SK-N-SH (cell line): ENCODE measurements around the gene MVB12B. TPM values are rescaled to one million over a fixed set of nuclear protein-coding genes. Genes with fewer than 3 reads are reported as not detected.

Source experiments
- CTCF ChIA-PET: fragments of 300-600, 350-600 bp; formaldehyde crosslinking; extraction: SDS; loops from one replicate; lab custom pipeline; 2021; lab: Yijun Ruan, JAX
- POLR2A ChIA-PET: fragments of 350-600 bp; sonication (Branson Sonifier 250); formaldehyde crosslinking; extraction: SDS; loops from one replicate; lab custom pipeline; 2020; ENCODE audit warnings: antibody characterized with exemption, inconsistent platforms; lab: Yijun Ruan, JAX
- DNase-seq: peaks from one replicate; pipeline ENCODE4 v3.0.0; 2012
- H2AFZ ChIP-seq: fragments of 200-600 bp; sonication (generic); 2 replicates; pipeline ENCODE4 v1.8.1; 2016; ENCODE audit warnings: antibody characterized with exemption, mild to moderate bottlenecking, low read depth
- H3F3A ChIP-seq: fragments of 200-600 bp; sonication (generic); replicated peaks from 2 replicates; pipeline ENCODE3; 2016; ENCODE audit warnings: antibody characterized with exemption, mild to moderate bottlenecking; ENCODE audit not compliant: insufficient read depth
- H3K27ac ChIP-seq, 2 experiments: fragments of 200-500 bp in 1 of 2; fragments of 200-600 bp in 1 of 2; sonication (Bioruptor generic) in 1 of 2; sonication (generic), shearing (Covaris generic) in 1 of 2; 2 replicates each; pipeline versions ENCODE4 v1.5.1 to v1.6.1; 2014 to 2016; ENCODE audit warnings: low read depth in 2 of 2, inconsistent platforms in 1 of 2, low read length in 1 of 2, mild to moderate bottlenecking in 1 of 2, mixed read lengths in 1 of 2
- H3K27me3 ChIP-seq: fragments of 200-600 bp; sonication (generic), shearing (Covaris generic); 2 replicates; pipeline ENCODE4 v1.6.1; 2016; ENCODE audit warnings: mixed run types; ENCODE audit not compliant: insufficient read depth
- H3K36me3 ChIP-seq, 2 experiments: fragments of 200-500 bp in 1 of 2; fragments of 200-600 bp in 1 of 2; sonication (Bioruptor generic) in 1 of 2; sonication (generic) in 1 of 2; replicated peaks in 1 of 2; 2 replicates each; pipeline versions ENCODE3 to v1.5.1; 2014 to 2016; ENCODE audit warnings: low read length in 1 of 2, mild to moderate bottlenecking in 1 of 2; ENCODE audit not compliant: insufficient read depth in 2 of 2, control insufficient read depth in 1 of 2
- H3K4me1 ChIP-seq, 2 experiments: fragments of 200-500 bp in 1 of 2; fragments of 200-600 bp in 1 of 2; sonication (Bioruptor generic) in 1 of 2; sonication (generic), shearing (Covaris generic) in 1 of 2; 2 replicates each; pipeline versions ENCODE4 v1.5.1 to v1.6.1; 2014 to 2016; ENCODE audit warnings: low read depth in 1 of 2, low read length in 1 of 2, mixed run types in 1 of 2; ENCODE audit not compliant: insufficient read depth in 2 of 2, control insufficient read depth in 1 of 2
- H3K4me2 ChIP-seq: fragments of 200-600 bp; sonication (generic), shearing (Covaris generic); 2 replicates; pipeline ENCODE4 v1.6.1; 2017; ENCODE audit warnings: mixed run types
- H3K4me3 ChIP-seq, 2 experiments: fragments of 200-500 bp in 1 of 2; fragments of 200-600 bp in 1 of 2; sonication (Bioruptor generic) in 1 of 2; sonication (generic), shearing (Covaris generic) in 1 of 2; 2 replicates each; pipeline versions ENCODE4 v1.5.1 to v1.8.1; 2014 to 2016; ENCODE audit warnings: low read depth in 2 of 2, inconsistent platforms in 1 of 2, low read length in 1 of 2, mild to moderate bottlenecking in 1 of 2, mixed read lengths in 1 of 2, moderate library complexity in 1 of 2
- H3K79me2 ChIP-seq: fragments of 200-600 bp; sonication (generic); 2 replicates; pipeline ENCODE4 v1.8.1; 2017; ENCODE audit warnings: mild to moderate bottlenecking; ENCODE audit not compliant: insufficient read depth
- H3K9ac ChIP-seq: fragments of 200-600 bp; sonication (generic); 2 replicates; pipeline ENCODE4 v1.6.1; 2017; ENCODE audit warnings: mixed run types
- H3K9me2 ChIP-seq: fragments of 200-600 bp; sonication (generic); 2 replicates; pipeline ENCODE4 v1.6.1; 2017; ENCODE audit warnings: mixed run types
- H3K9me3 ChIP-seq: fragments of 200-600 bp; sonication (generic); 2 replicates; pipeline ENCODE4 v1.6.1; 2017; ENCODE audit warnings: mixed run types, mild to moderate bottlenecking, moderate library complexity
- H4K20me1 ChIP-seq: fragments of 200-600 bp; sonication (generic); 2 replicates; pipeline ENCODE4 v1.6.1; 2017; ENCODE audit warnings: mild to moderate bottlenecking, mixed run types; ENCODE audit not compliant: insufficient read depth
- CHD2 ChIP-seq: fragments of 150-350 bp; IDR thresholded peaks from 2 replicates; pipeline ENCODE4 v1.6.1; 2018; ENCODE audit warnings: low read length; ENCODE audit not compliant: partially characterized antibody
- ELF1 ChIP-seq: IDR thresholded peaks from 2 replicates; pipeline ENCODE4 v1.4.0; 2012
- EP300 ChIP-seq, 2 experiments: IDR thresholded peaks; 2 replicates each; pipeline versions ENCODE4 v1.4.0 to v1.6.1; 2012; ENCODE audit warnings: borderline replicate concordance in 1 of 2, low read depth in 1 of 2, low read length in 1 of 2
- EZH2phosphoT487 ChIP-seq: fragments of 200-600 bp; sonication (generic); IDR thresholded peaks from 2 replicates; pipeline ENCODE4 v1.6.1; 2017; ENCODE audit warnings: low read depth, mixed run types, mild to moderate bottlenecking, antibody characterized with exemption, moderate library complexity, borderline replicate concordance
- FOSL2 ChIP-seq: IDR thresholded peaks from 2 replicates; pipeline ENCODE4 v1.4.0; 2012; ENCODE audit warnings: low read depth, mild to moderate bottlenecking, moderate library complexity, borderline replicate concordance
- GABPA ChIP-seq: IDR thresholded peaks from 2 replicates; pipeline ENCODE4 v1.4.0; 2012; ENCODE audit warnings: low read depth, mild to moderate bottlenecking
- GATA2 ChIP-seq: sonication (generic); formaldehyde crosslinking; IDR thresholded peaks from 2 replicates; pipeline ENCODE4 v1.5.0; 2020; ENCODE audit warnings: mild to moderate bottlenecking, missing genetic modification reagents
- NFIC ChIP-seq: IDR thresholded peaks from 2 replicates; pipeline ENCODE4 v1.4.0; 2012; ENCODE audit warnings: borderline replicate concordance
- NRF1 ChIP-seq: IDR thresholded peaks from 2 replicates; pipeline ENCODE4 v1.6.1; 2012; ENCODE audit warnings: low read depth, mild to moderate bottlenecking, low read length
- RAD21 ChIP-seq: IDR thresholded peaks from 2 replicates; pipeline ENCODE4 v1.6.1; 2012; ENCODE audit warnings: mild to moderate bottlenecking, low read length
- RFX5 ChIP-seq: IDR thresholded peaks from 2 replicates; pipeline ENCODE4 v1.6.1; 2012; ENCODE audit warnings: mild to moderate bottlenecking, improper control_type of control experiment, low read length
- RXRA ChIP-seq: IDR thresholded peaks from 2 replicates; pipeline ENCODE4 v1.4.0; 2012; ENCODE audit warnings: low read depth, mild to moderate bottlenecking, borderline replicate concordance
- SIN3A ChIP-seq: IDR thresholded peaks from 2 replicates; pipeline ENCODE4 v1.6.1; 2012; ENCODE audit warnings: low read depth, mild to moderate bottlenecking, low read length, moderate library complexity, borderline replicate concordance
- SMC3 ChIP-seq: IDR thresholded peaks from 2 replicates; pipeline ENCODE4 v1.6.1; 2012; ENCODE audit warnings: low read depth, low read length, improper control_type of control experiment
- WGBS: methylation state at CpG from one replicate; pipeline ENCODE4 v1.1.6; 2017; ENCODE audit warnings: low lambda C conversion rate; 5-methylcytosine and 5-hydroxymethylcytosine counted together
- polyA plus RNA-seq, 3 experiments: library from polyadenylated mRNA; depleted of rRNA; stranded (reverse); fragments of >200 nt; gene quantifications; 2 replicates each; pipeline ENCODE4 v1.2.3, GENCODE V29; 2012
- TF ChIP-seq, protein P1 (sequence below): IDR thresholded peaks from 2 replicates; pipeline ENCODE4 v1.6.1; 2012; ENCODE audit warnings: mild to moderate bottlenecking, low read depth, low read length, moderate library complexity
- TF ChIP-seq, protein P2 (sequence below): IDR thresholded peaks from 2 replicates; pipeline ENCODE4 v1.4.0; 2012; ENCODE audit warnings: low read depth, borderline replicate concordance
- TF ChIP-seq, protein P3 (sequence below): IDR thresholded peaks from 2 replicates; pipeline ENCODE4; 2012
- TF ChIP-seq, protein P4 (sequence below): IDR thresholded peaks from 2 replicates; pipeline ENCODE4 v1.4.0; 2012; ENCODE audit warnings: low read depth, borderline replicate concordance

MVB12B gene
- polyA plus RNA-seq, 1 of the 3 experiments (the other 2 are of a cell fraction) = 5.1 TPM

DNA sequence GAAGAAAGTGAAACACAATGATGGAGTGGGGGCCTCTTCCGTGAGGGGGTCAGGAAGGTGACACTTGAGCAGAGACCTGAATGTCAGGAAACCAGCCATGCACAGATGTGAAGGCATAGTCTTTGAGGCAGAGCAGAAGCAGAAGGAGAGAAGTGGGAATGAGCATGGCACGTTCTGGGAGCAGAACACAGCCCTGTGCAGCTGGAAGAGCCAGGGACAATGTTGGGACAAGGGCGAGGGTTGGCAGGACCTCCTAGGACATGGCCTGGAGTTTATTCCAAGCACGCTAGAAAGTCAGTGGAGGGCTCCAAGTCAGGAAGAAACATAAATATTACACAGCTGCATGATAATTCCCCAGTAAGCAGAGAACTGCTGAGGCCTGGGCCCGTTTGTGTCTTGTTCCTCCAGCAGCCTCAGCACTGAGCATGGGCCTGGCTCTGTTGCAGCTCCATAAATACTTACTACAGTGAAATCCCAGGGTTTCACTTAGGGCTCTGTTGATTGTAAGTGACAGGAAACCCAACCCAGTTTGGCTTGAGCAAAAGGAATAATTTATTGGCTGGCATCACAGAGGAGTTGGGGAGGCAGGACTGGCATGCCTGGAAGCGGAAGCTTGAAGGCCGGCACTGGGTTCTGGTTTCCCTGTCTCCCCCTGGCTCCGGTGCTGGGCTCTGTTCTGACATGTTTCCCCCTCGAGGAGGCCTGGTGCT lies 66.2 kb downstream of the MVB12B start:
- Histone ChIP-seq H3K79me2 (no peaks in the 10 kb centered on the region), H3F3A (peaks cover 10% of the 10 kb centered on the region), H3K4me1 (peaks cover 4 to 5% of the 10 kb centered on the region in 2 experiments; a peak in 1 of 4 replicates), H2AFZ (no peak overlapping the region), H3K4me3 (no peak overlapping the region), H3K27ac (no peak overlapping the region), H3K36me3 (peaks cover 4 to 17% of the 10 kb centered on the region in 2 experiments), H3K9me3 (no peaks in the 10 kb centered on the region), H3K4me2 (no peak overlapping the region), H3K9me2 (no peaks in the 10 kb centered on the region), H3K27me3 (no peaks in the 10 kb centered on the region), H3K9ac (no peak overlapping the region), H4K20me1 (no peaks in the 10 kb centered on the region)
- 90% methylated on average over 7 of the region's 9 CpGs for WGBS
- no peak for DNase-seq
- no peak for TF ChIP-seq FOSL2
- TF ChIP-seq RFX5 = no peak
- no peak for TF ChIP-seq ELF1
- TF ChIP-seq, protein P1, sequence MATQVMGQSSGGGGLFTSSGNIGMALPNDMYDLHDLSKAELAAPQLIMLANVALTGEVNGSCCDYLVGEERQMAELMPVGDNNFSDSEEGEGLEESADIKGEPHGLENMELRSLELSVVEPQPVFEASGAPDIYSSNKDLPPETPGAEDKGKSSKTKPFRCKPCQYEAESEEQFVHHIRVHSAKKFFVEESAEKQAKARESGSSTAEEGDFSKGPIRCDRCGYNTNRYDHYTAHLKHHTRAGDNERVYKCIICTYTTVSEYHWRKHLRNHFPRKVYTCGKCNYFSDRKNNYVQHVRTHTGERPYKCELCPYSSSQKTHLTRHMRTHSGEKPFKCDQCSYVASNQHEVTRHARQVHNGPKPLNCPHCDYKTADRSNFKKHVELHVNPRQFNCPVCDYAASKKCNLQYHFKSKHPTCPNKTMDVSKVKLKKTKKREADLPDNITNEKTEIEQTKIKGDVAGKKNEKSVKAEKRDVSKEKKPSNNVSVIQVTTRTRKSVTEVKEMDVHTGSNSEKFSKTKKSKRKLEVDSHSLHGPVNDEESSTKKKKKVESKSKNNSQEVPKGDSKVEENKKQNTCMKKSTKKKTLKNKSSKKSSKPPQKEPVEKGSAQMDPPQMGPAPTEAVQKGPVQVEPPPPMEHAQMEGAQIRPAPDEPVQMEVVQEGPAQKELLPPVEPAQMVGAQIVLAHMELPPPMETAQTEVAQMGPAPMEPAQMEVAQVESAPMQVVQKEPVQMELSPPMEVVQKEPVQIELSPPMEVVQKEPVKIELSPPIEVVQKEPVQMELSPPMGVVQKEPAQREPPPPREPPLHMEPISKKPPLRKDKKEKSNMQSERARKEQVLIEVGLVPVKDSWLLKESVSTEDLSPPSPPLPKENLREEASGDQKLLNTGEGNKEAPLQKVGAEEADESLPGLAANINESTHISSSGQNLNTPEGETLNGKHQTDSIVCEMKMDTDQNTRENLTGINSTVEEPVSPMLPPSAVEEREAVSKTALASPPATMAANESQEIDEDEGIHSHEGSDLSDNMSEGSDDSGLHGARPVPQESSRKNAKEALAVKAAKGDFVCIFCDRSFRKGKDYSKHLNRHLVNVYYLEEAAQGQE = no peak
- TF ChIP-seq GABPA = no peak
- TF ChIP-seq, protein P2, sequence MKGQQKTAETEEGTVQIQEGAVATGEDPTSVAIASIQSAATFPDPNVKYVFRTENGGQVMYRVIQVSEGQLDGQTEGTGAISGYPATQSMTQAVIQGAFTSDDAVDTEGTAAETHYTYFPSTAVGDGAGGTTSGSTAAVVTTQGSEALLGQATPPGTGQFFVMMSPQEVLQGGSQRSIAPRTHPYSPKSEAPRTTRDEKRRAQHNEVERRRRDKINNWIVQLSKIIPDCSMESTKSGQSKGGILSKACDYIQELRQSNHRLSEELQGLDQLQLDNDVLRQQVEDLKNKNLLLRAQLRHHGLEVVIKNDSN = no peak
- TF ChIP-seq EZH2phosphoT487 = no peak
- TF ChIP-seq, protein P3, sequence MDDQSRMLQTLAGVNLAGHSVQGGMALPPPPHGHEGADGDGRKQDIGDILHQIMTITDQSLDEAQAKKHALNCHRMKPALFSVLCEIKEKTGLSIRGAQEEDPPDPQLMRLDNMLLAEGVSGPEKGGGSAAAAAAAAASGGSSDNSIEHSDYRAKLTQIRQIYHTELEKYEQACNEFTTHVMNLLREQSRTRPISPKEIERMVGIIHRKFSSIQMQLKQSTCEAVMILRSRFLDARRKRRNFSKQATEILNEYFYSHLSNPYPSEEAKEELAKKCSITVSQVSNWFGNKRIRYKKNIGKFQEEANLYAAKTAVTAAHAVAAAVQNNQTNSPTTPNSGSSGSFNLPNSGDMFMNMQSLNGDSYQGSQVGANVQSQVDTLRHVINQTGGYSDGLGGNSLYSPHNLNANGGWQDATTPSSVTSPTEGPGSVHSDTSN = no peak
- no peak for TF ChIP-seq RAD21
- no peak for TF ChIP-seq RXRA
- no peak for TF ChIP-seq GATA2 (CRISPR knock-in tag)
- no peak for TF ChIP-seq NRF1
- TF ChIP-seq, protein P4, sequence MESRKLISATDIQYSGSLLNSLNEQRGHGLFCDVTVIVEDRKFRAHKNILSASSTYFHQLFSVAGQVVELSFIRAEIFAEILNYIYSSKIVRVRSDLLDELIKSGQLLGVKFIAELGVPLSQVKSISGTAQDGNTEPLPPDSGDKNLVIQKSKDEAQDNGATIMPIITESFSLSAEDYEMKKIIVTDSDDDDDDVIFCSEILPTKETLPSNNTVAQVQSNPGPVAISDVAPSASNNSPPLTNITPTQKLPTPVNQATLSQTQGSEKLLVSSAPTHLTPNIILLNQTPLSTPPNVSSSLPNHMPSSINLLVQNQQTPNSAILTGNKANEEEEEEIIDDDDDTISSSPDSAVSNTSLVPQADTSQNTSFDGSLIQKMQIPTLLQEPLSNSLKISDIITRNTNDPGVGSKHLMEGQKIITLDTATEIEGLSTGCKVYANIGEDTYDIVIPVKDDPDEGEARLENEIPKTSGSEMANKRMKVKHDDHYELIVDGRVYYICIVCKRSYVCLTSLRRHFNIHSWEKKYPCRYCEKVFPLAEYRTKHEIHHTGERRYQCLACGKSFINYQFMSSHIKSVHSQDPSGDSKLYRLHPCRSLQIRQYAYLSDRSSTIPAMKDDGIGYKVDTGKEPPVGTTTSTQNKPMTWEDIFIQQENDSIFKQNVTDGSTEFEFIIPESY = no peak
- no peak for TF ChIP-seq NFIC
- TF ChIP-seq SMC3 = no peak
- no peak for TF ChIP-seq CHD2
- no peak for TF ChIP-seq SIN3A
- no peak for TF ChIP-seq EP300 (IDR thresholded peaks at IDR 0.05; ENCODE audit: borderline replicate concordance in 1 of 2, low read depth in 1 of 2, low read length in 1 of 2)
- ChIA-PET CTCF (interaction anchor here (0.7 to 1.7 kb wide), 7 partner anchors 89 to 985 kb away, joined by 3 to 4 read pairs (median 4); no protein-coding TSS in a partner anchor), POLR2A (no interaction called here)
